MM.1S (cell line): ENCODE results near the gene PLCB4.

Experiments
- CTCF ChIP-seq: fragments of 300-600 bp; sonication (generic); IDR thresholded peaks from 2 replicates; pipeline ENCODE4 v1.5.1; 2016; ENCODE audit warnings: antibody characterized with exemption, low read length, mixed read lengths
- EZH2 ChIP-seq: fragments of 300-600 bp; sonication (generic); optimal IDR thresholded peaks from 2 replicates; pipeline ENCODE3; 2017; ENCODE audit warnings: low read depth, mild to moderate bottlenecking, antibody characterized with exemption, low read length, mixed read lengths
- EZH2phosphoT487 ChIP-seq: fragments of 300-600 bp; sonication (generic); IDR thresholded peaks from 2 replicates; pipeline ENCODE4 v1.6.1; 2018; ENCODE audit warnings: antibody characterized with exemption, low read length

DNA sequence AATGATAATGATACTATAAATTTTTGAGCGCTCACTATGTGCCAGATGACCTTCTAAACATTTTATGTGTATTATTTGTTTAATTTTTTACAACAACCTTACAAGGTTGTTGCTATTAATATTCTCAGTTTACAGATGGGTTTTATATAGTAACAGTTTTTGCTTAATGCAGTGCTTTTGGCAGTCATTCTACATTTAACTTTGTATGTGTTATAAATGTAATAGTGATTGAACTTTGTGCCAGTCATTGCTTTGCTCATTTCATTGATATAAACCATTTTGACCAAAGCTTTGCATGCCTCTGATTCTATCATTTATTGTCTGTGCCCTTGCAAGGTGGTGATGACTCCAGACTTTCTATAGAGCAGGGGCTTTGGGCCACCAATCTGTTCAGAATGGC is 239.2 kb downstream of the PLCB4 start:
- TF ChIP-seq EZH2 = no peak
- TF ChIP-seq CTCF = no peak
- TF ChIP-seq EZH2phosphoT487 = no peak
